Medulla oblongata (tissue), 1 donor: Measurements from ENCODE around the gene ST7.

Source experiments
- DNase-seq: peaks from one replicate; pipeline ENCODE4 v3.0.0-alpha.2; 2015; ENCODE audit errors: extremely low spot score

ST7 gene

GRCh38 chr7:116977172-116977571 is 23.9 kb downstream of the ST7 start:
- DNase-seq: no peak

GRCh38 chr7:116978006-116978405 is 24.7 kb downstream of the ST7 start:
- no peak for DNase-seq

- DNase-seq: no peak
These were observed 26.1 kb downstream of the ST7 start for GRCh38 chr7:116979430-116979829.

GRCh38 chr7:116980354-116980753 is 27.1 kb downstream of the ST7 start:
- no peak for DNase-seq

GRCh38 chr7:116981939-116982338 is 28.6 kb downstream of the ST7 start:
- DNase-seq: no peak

- DNase-seq: no peak
These were observed 31.2 kb downstream of the ST7 start for GRCh38 chr7:116984511-116984910.

GRCh38 chr7:116984917-116985316 is 31.6 kb downstream of the ST7 start:
- peak; percentile 65 for DNase-seq

- DNase-seq: no peak
These were observed 32.3 kb downstream of the ST7 start for GRCh38 chr7:116985575-116985974.

GRCh38 chr7:116986611-116987565 is 33.6 kb downstream of the ST7 start:
- no peak for DNase-seq

- no peak for DNase-seq
These were observed 35.2 kb downstream of the ST7 start for GRCh38 chr7:116988363-116988989.

GRCh38 chr7:116990056-116990455 is 36.8 kb downstream of the ST7 start:
- no peak for DNase-seq

GRCh38 chr7:116991233-116991632 is 37.9 kb downstream of the ST7 start:
- DNase-seq: no peak

- DNase-seq: no peak
These were observed 41.3 kb downstream of the ST7 start for GRCh38 chr7:116994611-116995010.

GRCh38 chr7:116997972-116998371 is 44.7 kb downstream of the ST7 start:
- DNase-seq: no peak

- DNase-seq: no peak
These were observed 45.4 kb downstream of the ST7 start for GRCh38 chr7:116998567-116999175.

GRCh38 chr7:116999311-116999710 is 46.0 kb downstream of the ST7 start:
- no peak for DNase-seq

- no peak for DNase-seq
These were observed 48.0 kb downstream of the ST7 start for GRCh38 chr7:117001283-117001682.

- DNase-seq: no peak
These were observed 51.6 kb downstream of the ST7 start for GRCh38 chr7:117004899-117005298.

- DNase-seq: no peak
These were observed 52.1 kb downstream of the ST7 start for GRCh38 chr7:117005449-117005848.

GRCh38 chr7:117006907-117007684 is 53.8 kb downstream of the ST7 start:
- DNase-seq: no peak

- DNase-seq: no peak
These were observed 55.0 kb downstream of the ST7 start for GRCh38 chr7:117008118-117008885.
